H4 (cell line): ENCODE data around the gene CCDC85B. TPM values are rescaled to one million over a fixed set of nuclear protein-coding genes. Genes with fewer than 3 reads are reported as not detected.

Source experiments
- DNase-seq: peaks from one replicate; pipeline ENCODE4 v3.0.0-alpha.2; 2015; ENCODE audit warnings: low spot score
- total RNA-seq: library from RNA; depleted of rRNA; stranded (reverse); fragments of >200 nt; shearing (Covaris generic); gene quantifications from 2 replicates; pipeline ENCODE4 v1.2.3, GENCODE V29; 2014

CCDC85B gene
- total RNA-seq, 1 experiment from 2014 or later = 35.8 TPM

DNA sequence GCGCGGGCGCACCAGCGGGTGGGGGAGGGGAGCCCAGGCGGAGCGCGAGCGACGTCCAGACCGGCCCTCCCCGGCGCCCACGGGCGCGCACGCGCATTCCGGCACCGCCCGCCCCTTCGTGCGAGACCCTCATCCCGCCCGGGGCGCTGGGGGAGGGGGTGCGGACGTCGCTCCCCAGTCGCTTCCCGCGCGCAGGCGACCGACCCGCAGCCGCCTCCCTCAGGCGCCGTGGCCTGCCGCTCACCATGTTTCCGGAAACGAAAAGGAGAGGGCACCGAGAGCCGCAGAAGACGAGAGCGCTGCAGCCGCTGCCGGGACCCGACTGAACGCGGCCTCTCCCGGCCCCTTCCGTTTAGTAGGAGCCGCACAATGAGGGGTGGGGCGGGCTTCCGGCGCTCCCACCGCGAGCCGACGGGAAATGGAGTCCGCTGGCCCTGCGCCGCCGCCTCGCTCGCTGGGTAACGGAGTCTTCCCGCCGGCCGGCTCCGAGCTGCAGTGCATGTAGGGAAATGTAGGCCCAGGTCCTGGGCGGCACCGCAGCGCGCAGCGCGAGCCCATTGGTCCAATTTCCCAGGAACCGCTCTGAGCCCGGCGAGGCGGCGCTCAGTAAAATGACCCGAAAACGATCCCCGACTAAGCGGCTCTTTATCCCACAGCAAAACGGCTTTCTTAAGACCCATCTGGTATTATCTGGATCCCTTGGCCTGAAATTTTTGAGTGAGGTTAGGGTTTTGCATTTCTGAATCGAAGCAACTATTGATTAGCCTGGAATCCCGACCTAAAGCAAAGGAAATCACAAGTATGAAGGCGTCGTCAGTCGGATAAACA is 32.4 kb upstream of the CCDC85B start, which contains the start of gene CFL1:
TSS of gene CFL1 (minus strand) at position 328 of the 828 bp plus-strand sequence. CDS start at position 247, 81 bp downstream.
- peak; percentile 97 for DNase-seq

DNA sequence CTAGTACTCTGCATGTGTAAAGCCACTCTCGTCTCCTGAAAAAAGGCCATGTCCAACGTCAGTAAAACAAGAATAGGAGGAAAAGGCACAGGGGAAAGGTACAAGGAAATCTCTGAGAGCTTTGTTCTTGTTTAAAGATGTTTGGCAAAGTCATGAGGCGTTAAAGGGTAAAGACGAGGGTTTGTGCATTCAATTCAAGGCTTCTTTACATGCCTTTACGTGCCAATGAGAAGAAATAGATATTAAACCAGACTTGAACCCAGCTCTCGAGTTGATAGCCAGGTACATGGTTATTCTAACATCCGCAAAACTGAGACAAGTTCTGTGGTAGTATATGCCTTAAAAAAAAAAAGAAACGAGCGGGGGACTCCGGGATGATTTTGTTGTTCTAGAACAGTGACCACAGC is 31.8 kb upstream of the CCDC85B start:
- no peak for DNase-seq

DNA sequence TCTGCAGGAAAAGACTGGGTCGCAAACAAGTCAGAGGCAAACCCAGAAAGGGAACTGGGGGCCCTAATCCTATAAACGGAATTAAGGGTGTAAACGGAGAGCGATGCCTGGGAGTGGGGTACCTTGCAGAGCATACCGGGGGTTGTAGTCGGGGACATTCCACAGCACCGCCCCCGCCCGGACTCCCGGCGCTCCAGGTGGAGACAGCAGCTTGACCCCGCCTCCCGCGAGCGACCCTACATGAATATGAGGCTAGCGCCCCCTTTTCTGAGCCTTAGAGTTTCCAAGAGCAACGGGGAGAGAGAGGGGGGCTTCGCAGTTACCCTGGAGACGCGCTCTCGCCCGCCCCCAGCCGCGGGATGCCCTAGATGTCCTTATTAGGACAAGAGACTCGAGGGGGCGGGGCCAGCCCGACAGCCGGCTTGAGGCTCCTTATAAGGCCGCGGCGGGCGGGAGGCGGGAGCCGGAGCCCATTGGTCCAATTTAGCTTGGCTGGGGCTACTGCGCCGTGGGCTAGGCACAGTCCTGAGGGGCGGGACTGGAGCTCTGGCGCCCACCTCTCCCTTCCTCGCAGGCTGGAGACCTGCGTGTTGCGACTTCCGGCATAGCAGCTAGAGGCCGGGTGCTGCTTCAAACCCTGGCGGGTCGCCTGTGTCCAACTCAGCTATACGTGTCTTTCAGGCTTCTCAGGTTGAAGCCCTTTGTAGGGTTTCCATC is 31.2 kb upstream of the CCDC85B start:
- DNase-seq = peak; percentile 98

DNA sequence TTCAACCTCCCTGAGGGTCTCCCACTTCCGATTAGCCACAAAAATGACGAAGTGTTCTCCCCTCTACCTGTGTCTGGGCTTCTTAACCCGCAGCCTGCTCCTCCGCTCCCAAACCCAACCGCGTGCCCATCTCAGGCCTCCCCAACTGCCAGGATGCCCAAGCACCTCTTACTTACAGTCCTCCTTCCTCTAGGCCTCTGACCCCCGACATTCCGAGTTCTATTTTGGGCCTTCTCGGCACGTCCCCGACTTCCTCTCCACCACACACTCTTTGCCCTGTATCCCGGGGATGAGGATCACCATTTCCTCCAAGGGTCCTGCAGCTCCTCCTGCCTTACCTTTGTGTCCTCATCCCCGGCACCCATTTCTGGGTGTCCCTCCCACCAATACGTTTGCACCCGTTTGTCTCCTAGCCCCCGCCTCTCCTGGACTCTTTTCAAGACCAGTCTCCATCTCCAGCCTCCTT is 30.6 kb upstream of the CCDC85B start:
- DNase-seq = no peak

DNA sequence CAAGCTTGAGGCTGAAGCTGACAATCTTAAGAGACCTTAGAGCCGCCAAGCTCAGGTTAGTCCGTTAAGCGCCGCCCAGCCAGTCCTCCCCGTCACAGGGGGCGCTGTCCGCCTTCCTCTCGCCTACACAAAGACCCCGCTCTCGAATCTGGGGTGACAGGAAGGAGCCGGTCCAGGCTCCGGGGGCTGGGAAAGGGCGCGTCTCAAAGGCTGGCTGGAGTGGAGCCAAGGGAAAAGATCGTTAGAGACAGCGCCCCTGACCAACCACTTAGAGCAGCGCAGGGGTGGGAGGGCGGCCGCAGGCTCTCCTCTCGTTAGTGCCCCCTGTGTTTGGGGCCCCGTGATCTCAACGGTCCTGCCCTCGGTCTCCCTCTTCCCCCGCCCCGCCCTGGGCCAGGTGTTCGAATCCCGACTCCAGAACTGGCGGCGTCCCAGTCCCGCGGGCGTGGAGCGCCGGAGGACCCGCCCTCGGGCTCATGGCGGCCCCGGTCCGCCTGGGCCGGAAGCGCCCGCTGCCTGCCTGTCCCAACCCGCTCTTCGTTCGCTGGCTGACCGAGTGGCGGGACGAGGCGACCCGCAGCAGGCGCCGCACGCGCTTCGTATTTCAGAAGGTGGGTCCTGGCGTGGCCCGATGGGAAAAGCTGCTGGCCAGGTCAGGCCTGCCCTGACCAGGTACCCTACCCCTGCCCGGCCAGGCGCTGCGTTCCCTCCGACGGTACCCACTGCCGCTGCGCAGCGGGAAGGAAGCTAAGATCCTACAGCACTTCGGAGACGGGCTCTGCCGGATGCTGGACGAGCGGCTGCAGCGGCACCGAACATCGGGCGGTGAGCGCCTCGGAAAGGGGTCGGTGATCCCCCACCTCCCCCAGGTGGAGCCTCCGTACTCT is 30.0 kb upstream of the CCDC85B start, which contains the start of gene MUS81:
TSS of gene MUS81 (plus strand) at position 156 of the 887 bp plus-strand sequence. CDS start at position 477, 321 bp downstream.
- DNase-seq = peak; percentile 97

DNA sequence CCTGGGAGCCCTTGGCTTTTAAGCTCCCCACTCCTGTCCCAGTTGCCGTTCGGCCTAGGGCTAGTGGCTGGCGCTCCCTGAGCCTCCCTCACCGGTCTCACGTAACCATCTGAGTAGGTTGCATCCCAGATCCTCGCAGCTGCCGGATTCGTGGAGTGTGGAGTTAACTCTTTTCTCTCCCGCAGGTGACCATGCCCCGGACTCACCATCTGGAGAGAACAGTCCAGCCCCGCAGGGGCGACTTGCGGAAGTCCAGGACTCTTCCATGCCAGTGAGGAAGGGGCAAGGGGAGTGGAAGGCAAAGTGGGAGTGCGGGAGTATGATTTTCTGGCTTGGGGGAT is 29.3 kb upstream of the CCDC85B start:
- DNase-seq = no peak

DNA sequence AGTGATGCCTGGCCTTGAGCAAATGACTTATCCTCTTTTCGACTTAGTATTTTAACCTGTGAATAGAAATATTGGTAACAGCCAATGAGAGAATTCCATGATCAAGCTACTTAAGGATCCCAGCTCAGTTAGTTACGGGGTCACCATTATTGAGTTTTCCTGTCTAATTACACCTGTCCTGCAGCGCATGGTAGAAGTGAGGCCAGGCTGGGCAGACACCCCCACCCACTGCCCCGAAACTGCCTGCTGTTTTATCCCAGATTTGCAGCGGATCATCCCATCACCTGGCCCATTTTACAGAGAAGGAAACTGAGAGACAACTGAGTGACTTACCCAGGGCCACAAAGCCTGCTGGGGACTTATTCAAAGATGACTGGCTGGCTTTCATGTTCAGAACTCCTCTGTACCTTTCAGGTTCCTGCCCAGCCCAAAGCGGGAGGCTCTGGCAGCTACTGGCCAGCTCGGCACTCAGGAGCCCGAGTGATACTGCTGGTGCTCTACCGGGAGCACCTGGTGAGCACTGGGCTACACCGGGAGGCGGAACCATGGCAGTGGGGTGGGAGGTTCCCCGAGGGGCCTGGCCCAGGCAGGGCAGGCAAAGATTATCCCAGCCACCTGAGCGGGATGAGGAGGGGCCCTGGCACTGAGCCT is 28.8 kb upstream of the CCDC85B start:
- no peak for DNase-seq

DNA sequence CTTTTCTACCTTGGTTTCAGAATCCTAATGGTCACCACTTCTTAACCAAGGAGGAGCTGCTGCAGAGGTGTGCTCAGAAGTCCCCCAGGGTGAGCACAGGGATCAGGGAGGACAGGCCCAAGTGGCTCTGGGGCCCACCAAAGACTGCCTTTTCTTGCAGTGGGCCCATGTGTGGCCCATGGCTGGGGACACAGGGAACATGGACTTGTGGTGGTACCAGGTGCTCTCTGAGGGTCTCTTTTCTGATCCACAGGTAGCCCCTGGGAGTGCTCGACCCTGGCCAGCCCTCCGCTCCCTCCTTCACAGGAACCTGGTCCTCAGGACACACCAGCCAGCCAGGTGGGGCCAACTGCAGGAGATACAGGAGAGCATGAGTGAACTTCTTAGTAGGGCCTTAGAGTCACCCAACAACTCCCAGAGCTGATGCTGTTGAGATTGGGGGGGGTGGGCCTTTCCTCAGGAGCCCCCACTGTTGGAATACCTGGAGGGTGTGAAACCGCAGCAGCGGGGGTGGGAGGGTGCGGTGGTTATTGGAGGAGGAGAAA is 28.2 kb upstream of the CCDC85B start:
- DNase-seq = no peak

DNA sequence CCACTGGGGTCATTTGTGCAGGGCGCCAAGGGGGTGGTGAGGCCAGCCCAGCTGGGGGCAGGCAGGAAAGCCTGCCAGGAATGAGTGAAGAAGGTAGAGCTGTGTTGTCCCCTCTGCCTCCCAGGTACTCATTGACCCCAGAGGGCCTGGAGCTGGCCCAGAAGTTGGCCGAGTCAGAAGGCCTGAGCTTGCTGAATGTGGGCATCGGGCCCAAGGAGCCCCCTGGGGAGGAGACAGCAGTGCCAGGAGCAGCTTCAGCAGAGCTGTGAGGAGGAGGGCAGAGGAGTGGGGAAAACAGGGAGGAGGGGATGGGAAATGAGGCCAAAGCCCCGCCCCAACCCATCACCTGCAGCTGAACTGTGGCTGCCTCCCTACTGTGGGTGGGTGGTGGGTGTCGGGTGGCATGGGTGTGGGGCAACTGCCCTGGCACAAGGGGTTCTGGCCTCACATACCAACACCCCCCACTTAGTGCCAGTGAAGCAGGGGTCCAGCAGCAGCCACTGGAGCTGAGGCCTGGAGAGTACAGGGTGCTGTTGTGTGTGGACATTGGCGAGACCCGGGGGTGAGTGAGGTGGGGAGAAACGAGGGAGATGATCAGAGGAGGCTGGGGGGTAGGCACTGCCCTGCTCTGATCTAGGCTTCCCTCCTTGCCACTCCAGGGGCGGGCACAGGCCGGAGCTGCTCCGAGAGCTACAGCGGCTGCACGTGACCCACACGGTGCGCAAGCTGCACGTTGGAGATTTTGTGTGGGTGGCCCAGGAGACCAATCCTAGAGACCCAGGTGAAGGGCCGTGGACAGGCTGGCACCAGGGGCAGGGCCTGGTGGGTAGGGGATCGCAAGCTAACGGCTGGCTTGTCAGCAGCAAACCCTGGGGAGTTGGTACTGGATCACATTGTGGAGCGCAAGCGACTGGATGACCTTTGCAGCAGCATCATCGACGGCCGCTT is 27.3 kb upstream of the CCDC85B start:
- no peak for DNase-seq

DNA sequence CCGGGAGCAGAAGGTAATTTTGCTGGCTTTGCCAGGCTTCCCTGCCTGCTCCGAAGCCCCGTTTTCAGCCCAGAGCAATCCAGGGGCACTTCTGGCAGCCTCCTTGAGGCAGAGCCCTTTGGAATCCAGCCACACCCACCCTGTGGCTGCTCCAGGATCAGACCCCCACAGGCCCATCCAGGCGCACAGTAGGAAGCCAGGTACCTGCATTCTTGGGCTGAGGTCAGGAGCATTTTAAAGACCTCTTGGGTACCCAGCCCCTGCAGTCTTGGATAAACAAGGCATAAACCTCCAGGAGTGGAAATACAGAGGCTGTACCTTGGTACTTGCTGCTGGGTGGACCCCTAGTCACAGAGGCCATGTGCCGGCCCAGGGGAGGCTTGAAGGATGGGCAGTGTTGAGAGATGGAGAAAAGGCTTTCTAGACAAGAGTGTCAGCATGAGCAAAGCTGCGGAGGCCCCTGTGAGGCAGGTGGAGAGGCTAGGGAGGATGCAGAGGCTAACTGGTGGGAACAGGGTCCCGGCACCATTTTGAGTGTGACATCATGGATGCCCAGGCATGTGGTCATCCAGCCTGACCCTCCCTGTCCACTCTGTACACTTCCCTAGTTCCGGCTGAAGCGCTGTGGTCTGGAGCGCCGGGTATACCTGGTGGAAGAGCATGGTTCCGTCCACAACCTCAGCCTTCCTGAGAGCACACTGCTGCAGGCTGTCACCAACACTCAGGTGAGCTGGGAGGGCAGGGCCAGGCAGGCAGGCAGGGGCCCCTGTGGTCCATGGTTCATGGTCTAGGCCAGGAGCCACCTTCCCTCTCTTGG is 26.4 kb upstream of the CCDC85B start:
- DNase-seq = no peak

DNA sequence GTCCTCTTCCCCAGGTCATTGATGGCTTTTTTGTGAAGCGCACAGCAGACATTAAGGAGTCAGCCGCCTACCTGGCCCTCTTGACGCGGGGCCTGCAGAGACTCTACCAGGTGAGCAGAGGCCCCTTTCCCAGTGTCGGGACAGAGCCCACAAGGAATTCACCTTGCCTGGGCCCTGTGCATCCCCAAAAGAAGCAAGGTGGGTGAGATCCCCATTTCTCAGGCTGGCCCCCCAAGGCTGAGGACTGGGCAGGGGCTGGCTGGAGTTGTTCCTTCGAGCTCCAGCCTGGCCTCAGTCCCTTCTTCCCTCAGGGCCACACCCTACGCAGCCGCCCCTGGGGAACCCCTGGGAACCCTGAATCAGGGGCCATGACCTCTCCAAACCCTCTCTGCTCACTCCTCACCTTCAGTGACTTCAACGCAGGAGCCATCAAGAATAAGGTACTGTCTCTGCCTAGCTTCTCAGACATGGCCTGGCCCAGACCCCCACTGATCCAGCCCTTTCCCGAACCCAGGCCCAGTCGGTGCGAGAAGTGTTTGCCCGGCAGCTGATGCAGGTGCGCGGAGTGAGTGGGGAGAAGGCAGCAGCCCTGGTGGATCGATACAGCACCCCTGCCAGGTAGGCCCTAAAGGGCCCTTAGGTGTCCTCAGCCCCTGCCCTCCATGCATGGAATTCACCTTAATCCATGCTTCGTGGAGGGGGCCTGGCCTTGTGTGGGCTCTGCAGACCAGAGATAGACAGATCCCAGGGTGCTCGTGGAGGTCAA is 25.6 kb upstream of the CCDC85B start:
- DNase-seq = no peak

DNA sequence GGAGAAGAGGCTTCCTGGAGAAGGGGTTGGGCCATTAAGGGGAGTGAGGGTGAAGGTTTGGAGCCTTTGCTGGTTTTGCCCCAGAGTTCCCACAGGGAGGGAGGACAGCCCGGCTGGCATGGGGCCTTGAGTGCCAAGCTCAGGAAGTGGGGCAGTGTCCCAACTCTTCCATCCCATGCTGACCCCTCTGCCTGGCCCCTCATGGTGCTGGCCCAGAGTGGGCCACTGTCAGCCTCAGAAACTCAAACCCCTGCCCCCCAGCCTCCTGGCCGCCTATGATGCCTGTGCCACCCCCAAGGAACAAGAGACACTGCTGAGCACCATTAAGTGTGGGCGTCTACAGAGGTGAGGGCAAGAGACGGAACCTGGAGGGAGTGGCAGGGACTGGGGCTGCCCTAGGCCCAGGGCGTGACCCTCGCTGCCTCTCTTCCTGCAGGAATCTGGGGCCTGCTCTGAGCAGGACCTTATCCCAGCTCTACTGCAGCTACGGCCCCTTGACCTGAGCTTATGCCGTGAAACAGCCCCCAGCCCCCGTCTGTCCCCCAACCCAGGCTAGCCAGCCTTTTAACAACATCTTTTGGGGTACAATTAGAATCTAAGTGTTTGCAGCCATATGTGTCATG is 24.8 kb upstream of the CCDC85B start:
- DNase-seq = no peak

DNA sequence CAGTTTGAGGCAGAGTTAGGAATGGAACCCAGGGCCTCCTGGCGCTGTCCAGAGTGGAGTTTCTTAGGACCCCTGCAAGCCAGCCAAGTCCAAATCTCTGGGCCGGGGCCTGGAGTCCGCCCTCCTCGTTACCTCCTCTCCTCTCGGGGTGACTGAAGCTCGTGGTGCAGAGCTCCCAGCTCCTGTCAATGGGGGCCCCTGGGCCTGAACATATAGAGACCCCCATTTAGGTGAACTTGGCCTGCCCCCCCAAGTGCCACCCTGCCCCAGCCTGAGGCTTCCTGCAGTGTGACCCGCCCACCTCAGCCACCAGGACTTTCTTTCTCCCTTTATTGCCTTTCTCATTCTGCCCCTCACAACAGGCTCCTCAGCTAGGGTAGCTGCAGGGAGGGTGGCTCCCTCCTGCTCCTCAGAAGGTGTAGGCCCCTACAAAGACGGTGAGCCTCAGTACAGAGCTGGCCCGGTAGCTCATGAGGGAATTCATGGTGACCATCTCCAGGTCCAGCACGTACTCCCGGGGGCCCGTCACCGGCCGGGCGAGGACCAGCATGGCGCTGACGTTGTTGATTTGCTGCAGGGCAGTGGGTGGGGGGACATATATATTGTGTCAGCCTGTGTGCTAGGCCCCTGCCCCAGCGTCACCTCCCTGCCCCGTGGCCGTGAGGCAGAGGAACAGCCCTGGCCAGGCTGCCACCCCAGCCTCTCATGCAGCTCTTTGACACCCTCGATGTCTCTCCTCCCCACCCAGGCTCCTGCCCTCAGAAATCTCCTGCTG is 23.8 kb upstream of the CCDC85B start:
- no peak for DNase-seq

DNA sequence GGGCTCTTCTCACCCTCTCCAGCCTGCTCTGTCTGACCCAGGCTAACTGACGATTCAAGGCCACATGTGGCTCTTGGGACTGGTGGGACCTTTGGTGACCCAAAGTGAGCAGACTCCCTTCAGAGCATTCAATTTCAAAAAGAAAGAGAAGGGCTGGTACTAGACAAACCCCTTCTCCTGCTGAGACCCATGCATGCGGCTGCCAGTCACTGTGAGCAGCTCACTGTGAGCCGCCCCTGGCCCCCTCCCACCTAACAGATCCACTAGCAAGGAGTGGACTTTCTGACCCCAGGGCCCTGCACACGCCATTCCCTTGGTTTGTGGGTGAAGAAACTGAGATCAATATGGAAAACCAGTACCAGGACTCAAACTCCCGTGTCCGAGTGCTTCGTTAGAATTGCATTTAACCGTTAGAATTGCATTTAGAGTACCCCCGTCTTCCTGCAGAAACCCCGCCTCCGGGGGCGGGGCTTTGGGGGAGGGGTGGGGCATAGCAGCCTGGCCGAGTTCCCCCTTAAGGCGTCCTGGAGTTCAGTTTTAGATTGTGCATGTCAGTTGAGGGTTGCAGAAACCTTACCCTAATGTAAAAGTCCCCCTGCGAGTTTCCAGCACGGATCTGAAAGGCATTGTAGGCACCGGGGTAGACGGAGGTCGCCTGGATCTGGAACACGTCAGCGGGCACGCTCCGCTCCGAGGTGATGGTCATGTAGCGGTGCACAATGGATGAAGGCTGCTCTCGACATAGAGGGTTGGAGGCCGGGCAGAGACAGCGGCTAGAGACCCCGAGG is 23.0 kb upstream of the CCDC85B start:
- DNase-seq = no peak

DNA sequence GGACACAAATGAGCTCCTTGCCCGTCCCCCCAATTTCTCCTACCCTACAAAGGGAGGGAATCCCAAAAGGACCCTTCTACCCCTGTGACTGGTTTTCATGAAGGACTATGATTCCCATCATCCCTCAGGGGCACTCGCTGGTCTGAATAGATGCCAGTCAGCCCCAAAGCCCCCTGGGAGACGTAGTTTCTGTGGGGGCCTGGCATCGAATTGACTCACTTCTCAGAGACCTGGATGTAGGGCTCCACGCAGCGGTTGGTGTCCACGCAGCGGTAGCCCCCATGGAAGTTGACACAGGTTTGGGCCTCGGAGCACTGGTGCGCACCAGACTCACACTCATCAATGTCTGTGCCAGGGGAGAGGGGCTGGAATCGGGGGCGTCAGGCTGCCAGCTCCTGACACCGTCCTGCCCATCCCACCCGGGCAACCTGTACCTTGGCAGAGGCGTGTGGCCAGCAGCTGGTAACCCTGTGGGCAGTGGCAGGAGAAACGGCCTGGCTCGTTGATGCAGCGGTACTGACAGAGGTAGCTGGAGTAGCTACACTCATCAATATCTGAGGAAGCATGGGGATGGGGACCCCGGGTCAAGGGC is 22.3 kb upstream of the CCDC85B start:
- DNase-seq = no peak

DNA sequence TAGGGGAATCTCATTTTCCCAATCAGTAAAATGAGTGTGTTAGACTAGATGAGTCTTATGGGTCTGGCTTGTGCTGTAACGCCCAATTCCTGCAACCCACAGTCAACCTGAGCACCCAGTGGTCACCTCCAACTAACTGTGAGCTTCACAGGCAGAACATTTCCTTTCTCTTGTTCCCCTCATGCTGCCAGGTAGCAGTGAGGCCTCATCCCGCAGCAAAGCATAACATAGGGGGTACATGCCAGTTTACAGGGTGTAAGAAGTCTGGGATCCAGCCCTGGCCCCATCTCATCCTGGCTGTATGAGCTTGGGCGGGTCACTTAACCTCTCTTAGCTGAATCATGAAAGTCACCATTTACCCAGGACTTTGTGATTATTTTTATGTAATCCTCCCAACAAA is 21.6 kb upstream of the CCDC85B start:
- no peak for DNase-seq
